Adrenal gland (tissue), 12 donors: ENCODE data around the gene RGS2. TPM values are rescaled to one million over a fixed set of nuclear protein-coding genes. Genes with fewer than 3 reads are reported as not detected.

ENCODE experiments used
- DNase-seq, 7 donors: peaks; one replicate each; pipeline ENCODE4 v3.0.0-alpha.2; 2019 to 2020
- H3K27ac ChIP-seq, 5 donors: fragments of 200-600 bp; sonication (generic) in 4 of 5; 1 replicate in 3 of 5; 2 replicates in 2 of 5; pipeline versions ENCODE4 v1.5.1 to v1.8.0; 2016 to 2020; ENCODE audit warnings: mild to moderate bottlenecking in 1 of 5
- H3K27me3 ChIP-seq: fragments of 200-600 bp; 2 replicates; pipeline ENCODE4 v1.8.0; 2021
- H3K36me3 ChIP-seq, 2 donors: fragments of 200-600 bp; replicated peaks in 1 of 2; 1 replicate in 1 of 2; 2 replicates in 1 of 2; pipeline versions ENCODE4 v1.5.1 to v1.8.0; 2018 to 2022
- H3K4me1 ChIP-seq, 2 donors: fragments of 200-600 bp; replicated peaks in 1 of 2; 1 replicate in 1 of 2; 2 replicates in 1 of 2; pipeline versions ENCODE4 v1.5.1 to v1.8.0; 2018 to 2021
- H3K4me3 ChIP-seq, 4 donors: fragments of 200-600 bp; sonication (generic) in 3 of 4; one replicate each; pipeline ENCODE4 v1.5.1; 2016 to 2018
- H3K9me3 ChIP-seq, 3 donors: fragments of 200-600 bp; sonication (generic) in 1 of 3; replicated peaks in 1 of 3; 1 replicate in 2 of 3; 2 replicates in 1 of 3; pipeline versions ENCODE4 v1.5.1 to v1.8.0; 2016 to 2021
- POLR2A ChIP-seq, 2 donors: fragments of 450-650 bp; IDR thresholded peaks; one replicate each; pipeline ENCODE4 v1.6.1; 2017; ENCODE audit warnings: antibody characterized with exemption in 2 of 2, mild to moderate bottlenecking in 2 of 2, moderate library complexity in 1 of 2
- WGBS, 4 donors: extraction: QIAGEN DNeasy Blood & Tissue Kit in 2 of 4; methylation state at CpG; one replicate each; pipeline versions ENCODE4 v1.1.5 to v1.1.7; 2013 to 2017; 5-methylcytosine and 5-hydroxymethylcytosine counted together
- intact Hi-C, 2 donors: fragments of 100-400 bp; cut with DNase I; formaldehyde crosslinking; loops; one replicate each; pipeline versions ENCODE4 v1.14.1 to v1.15.0; 2022 to 2023
- polyA plus RNA-seq, 3 donors: library from polyadenylated mRNA; stranded (reverse); fragments of 200-250 nt in 2 of 3; fragments of 350-450 nt in 1 of 3; fragmentation: Illumina TruSeq in 1 of 3; extraction: RNeasy Lipid Tissue Mini Kit (QIAGEN cat#74804) in 1 of 3; gene quantifications; one replicate each; pipeline ENCODE4 v1.2.3, GENCODE V29; 2013 to 2014
- total RNA-seq, 9 donors: library from RNA; depleted of rRNA in 4 of 9; stranded (reverse); fragments of >200 nt in 4 of 9; fragments of 120-200 nt in 1 of 9; fragmentation: NEBNext Ultra II Directional in 1 of 9; extraction: Animal tissue kit (Norgen Biotek cat#: 25700) in 1 of 9; gene quantifications; one replicate each; pipeline versions ENCODE4 v1.1.0 to v1.2.4, GENCODE V29; 2013 to 2023
- TF ChIP-seq, protein P1 (sequence below), 6 experiments: fragments of 450-650 bp in 4 of 6; fragments of 200-600 bp in 2 of 6; sonication (generic) in 1 of 6; IDR thresholded peaks; 1 replicate in 5 of 6; 2 replicates in 1 of 6; pipeline versions ENCODE4 v1.5.1 to v1.8.0; 2016 to 2021; ENCODE audit warnings: antibody characterized with exemption in 6 of 6, mild to moderate bottlenecking in 2 of 6, moderate library complexity in 1 of 6
- donor health status: healthy with polysubstance abuse.
- donor health status: Bipolar disorder and iron deficiency.
- donor health status: DM: yes; HTN: yes; CAD: no.
- donor health status: DM: no; HTN: no; CAD: no.
- donor health status: DM: no; HTN: no; CAD: no.
- donor health status: DM: yes; HTN: yes; CAD: no.

RGS2 gene
- total and polyA plus RNA-seq, 12 donors, result 96.9 to 476 (median 162) TPM

DNA sequence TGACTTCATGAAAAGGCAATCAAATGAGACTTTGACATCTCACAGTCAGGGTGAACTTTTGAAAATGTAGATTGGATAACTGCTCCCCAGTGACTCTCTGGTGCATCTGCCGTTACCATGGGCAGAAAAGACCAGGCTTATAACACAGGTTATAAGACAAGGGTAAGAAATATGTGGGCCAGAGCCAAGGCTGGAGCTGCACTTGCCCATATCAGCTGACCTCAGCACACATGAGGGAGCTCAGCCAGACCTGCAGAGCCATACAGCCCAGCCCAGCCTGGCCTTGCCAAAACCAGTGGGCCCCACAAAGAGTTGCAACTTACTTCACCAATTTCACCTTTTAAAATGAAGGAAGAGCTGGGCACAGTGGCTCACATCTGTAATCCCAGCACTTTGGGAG, 11.7 kb upstream of the RGS2 start:
- Histone ChIP-seq H3K4me3 (no peak overlapping the region), H3K4me1 (peaks cover 0 to 4% of the 10 kb centered on the region in 2 donors), H3K9me3 (no peaks in the 10 kb centered on the region), H3K27me3 (no peaks in the 10 kb centered on the region), H3K27ac (no peak overlapping the region), H3K36me3 (no peaks in the 10 kb centered on the region)
- TF ChIP-seq, protein P1, sequence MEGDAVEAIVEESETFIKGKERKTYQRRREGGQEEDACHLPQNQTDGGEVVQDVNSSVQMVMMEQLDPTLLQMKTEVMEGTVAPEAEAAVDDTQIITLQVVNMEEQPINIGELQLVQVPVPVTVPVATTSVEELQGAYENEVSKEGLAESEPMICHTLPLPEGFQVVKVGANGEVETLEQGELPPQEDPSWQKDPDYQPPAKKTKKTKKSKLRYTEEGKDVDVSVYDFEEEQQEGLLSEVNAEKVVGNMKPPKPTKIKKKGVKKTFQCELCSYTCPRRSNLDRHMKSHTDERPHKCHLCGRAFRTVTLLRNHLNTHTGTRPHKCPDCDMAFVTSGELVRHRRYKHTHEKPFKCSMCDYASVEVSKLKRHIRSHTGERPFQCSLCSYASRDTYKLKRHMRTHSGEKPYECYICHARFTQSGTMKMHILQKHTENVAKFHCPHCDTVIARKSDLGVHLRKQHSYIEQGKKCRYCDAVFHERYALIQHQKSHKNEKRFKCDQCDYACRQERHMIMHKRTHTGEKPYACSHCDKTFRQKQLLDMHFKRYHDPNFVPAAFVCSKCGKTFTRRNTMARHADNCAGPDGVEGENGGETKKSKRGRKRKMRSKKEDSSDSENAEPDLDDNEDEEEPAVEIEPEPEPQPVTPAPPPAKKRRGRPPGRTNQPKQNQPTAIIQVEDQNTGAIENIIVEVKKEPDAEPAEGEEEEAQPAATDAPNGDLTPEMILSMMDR (IDR thresholded peaks at IDR 0.05), result no peak
- TF ChIP-seq POLR2A (IDR thresholded peaks at IDR 0.05), result no peak
- DNase-seq, result no peak
- WGBS, 4 donors, result 89 to 94% (median 92%) methylated on average over 1 of the region's 1 CpG
- intact Hi-C loops, result loop anchor here in 1 of 2 donors (10.0 kb wide), 1 partner anchor 182 kb away; no protein-coding TSS in a partner anchor

DNA sequence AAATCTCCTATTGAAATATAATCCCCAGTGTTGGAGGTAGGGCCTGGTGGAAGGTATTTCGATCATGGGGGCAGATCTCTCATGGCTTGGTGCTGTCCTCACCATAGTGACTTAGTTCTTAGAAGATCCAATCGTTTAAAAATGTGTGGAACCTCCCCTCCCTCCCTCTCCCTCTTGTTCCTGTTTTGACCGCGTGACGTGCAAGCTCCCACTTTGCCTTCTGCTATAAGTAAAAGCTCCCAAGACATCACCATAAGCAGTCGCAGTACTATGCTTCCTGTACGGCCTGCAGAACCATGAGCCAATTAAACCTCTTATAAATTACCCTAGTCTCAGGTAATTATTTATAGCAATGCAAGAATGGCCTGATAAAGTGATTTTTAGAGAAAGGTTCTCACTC, 10.9 kb upstream of the RGS2 start:
- peaks cover 0 to 4% of the 10 kb centered on the region in 2 donors for H3K4me1 ChIP-seq
- no peaks in the 10 kb centered on the region for H3K9me3 ChIP-seq
- H3K36me3 ChIP-seq, result no peaks in the 10 kb centered on the region
- H3K27me3 ChIP-seq, result no peaks in the 10 kb centered on the region
- intact Hi-C loops, result loop anchor here in 1 of 2 donors (10.0 kb wide), 1 partner anchor 183 kb away; no protein-coding TSS in a partner anchor
- WGBS, 4 donors, result 78 to 92% (median 84%) methylated on average over 7 of the region's 7 CpGs
- no peak overlapping the region for H3K4me3 ChIP-seq
- DNase-seq, result no peak
- no peak overlapping the region for H3K27ac ChIP-seq
- TF ChIP-seq, protein P1 (IDR thresholded peaks at IDR 0.05), result no peak
- no peak for TF ChIP-seq POLR2A (IDR thresholded peaks at IDR 0.05)

DNA sequence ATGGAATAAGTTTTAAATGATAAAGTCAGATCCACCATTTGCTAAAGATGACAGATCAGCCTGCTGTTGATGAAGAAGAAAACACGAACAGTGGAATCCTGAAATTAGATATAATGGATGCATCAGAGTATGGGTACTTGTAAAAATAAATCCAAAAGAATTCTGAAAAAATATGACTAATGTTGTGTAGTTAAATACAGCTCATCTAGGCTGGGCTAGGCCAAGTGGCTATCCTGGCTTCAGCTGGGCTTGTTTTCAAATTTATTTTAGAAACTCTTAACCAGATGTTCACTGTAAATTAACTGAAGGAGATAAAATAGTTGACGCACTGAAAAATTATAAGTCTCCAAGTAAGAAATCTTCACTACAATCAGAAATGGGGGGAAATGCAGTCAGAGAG, 7.4 kb upstream of the RGS2 start:
- Histone ChIP-seq H3K27ac (no peak overlapping the region), H3K4me3 (no peak overlapping the region), H3K36me3 (no peaks in the 10 kb centered on the region), H3K27me3 (no peaks in the 10 kb centered on the region), H3K4me1 (peaks cover 0 to 4% of the 10 kb centered on the region in 2 donors), H3K9me3 (no peaks in the 10 kb centered on the region)
- DNase-seq, result no peak
- 73 to 91% (median 83%) methylated on average over 2 of the region's 2 CpGs for WGBS, 4 donors
- intact Hi-C loops, result loop anchor here (10.0 kb wide), 2 partner anchors 223 to 327 kb away; no protein-coding TSS in a partner anchor
- TF ChIP-seq POLR2A (IDR thresholded peaks at IDR 0.05), result no peak
- TF ChIP-seq, protein P1 (IDR thresholded peaks at IDR 0.05), result no peak

DNA sequence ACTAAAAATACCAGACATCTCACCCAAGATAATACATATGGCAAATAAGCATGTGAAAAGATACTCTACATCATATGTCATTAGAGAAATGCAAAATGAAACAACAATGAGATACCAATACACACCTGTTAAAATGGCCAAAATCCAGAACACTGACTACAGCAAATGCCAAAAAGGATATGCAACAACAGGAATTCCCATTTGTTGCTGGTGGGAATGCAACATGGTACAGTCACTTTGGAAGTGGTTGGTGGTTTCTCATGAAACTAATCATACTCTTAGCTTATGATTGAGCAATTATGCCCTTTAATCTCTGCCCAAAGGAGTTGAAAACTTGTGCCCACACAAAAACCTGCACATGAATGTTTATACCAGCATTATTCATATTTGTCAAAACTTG, 6.4 kb upstream of the RGS2 start:
- TF ChIP-seq, protein P1 (IDR thresholded peaks at IDR 0.05), result no peak
- TF ChIP-seq POLR2A (IDR thresholded peaks at IDR 0.05), result no peak
- intact Hi-C loops, result loop anchor here (10.0 kb wide), 2 partner anchors 222 to 328 kb away; no protein-coding TSS in a partner anchor
- DNase-seq, result no peak
- Histone ChIP-seq H3K27ac (no peak overlapping the region), H3K9me3 (no peaks in the 10 kb centered on the region), H3K27me3 (no peaks in the 10 kb centered on the region), H3K4me1 (peaks cover 0 to 13% of the 10 kb centered on the region in 2 donors), H3K36me3 (no peaks in the 10 kb centered on the region), H3K4me3 (no peak overlapping the region)
